ENCODE data around the gene GRID2.
"Not testable (repeated sequence)": the region's sequence is repeated elsewhere in the genome, so short reads cannot be mapped to it uniquely, and the experiment has no call there.

Gene GRID2

DNA sequence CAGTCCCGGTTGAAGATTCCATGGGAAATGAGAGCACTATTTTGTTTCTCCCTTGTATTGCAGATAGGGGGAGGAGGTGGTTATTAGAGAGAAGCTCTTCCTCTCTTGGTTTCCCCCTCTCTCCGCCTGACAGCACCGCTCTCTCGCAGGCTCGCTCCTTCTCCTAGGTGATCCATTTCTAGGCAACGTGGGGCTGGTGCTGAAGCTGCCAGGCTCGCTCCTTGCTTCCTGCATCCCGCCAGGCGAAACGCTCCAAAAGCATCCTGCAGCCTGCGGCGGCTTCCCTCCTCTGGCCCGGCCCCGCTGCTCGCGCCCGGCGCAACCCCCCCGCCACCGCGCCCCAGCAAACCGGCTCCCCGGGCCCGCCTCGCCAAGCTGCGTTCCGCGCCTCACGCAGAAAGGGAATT, at the start of gene GRID2:
TSS of gene GRID2 (plus strand) at position 346 of the 407 bp plus-strand sequence.
- no peak for FAIRE-seq

- no peak for FAIRE-seq
Observed at GRCh38 chr4:92253986-92254671, 49.6 kb upstream of the GRID2 start.

GRCh38 chr4:92254767-92255442, 48.9 kb upstream of the GRID2 start:
- no peak for FAIRE-seq

GRCh38 chr4:92255920-92256244, 47.9 kb upstream of the GRID2 start:
- no peak for FAIRE-seq

DNA sequence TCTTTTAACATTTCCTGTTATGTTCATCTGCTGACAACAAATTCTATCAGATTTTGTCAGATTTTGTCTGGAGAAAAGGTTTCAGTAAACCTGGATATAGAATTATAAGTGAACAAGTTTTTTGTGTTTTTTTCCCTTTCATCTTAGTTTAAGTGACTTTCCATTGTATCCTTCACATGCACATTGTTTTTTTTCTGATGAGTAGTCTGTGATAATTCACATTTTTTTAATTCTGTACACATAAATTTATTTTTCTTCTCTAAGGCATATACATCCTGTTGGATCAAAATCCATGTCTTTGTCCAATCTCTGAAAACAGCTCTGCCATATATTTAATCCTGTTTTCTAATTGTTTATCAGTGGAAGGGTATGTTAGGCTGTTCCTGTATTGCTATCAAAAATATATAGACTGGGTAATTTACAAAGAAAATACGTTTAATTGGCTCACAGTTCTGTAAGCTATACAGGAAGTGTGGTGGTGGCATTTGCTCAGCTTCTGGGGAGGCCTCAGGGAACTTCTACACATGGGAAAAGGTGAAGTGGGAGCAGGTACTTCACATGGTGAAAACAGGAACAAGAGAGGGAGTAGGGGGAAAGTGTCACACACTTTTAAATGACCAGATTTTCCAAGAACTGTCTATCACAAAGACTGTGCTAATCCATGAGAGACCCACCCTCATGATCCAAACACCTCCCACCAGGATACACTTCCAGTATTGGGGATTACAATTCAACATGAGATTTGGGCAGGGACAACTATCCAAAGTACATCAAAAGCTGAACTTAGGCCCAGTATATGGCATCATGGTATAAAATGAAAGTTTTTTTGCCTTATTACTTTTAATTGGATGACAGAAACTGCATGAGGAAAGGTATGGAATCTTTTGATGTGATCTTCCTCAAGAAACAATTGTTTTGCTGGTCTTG, 45.6 kb upstream of the GRID2 start:
- FAIRE-seq: no peak

DNA sequence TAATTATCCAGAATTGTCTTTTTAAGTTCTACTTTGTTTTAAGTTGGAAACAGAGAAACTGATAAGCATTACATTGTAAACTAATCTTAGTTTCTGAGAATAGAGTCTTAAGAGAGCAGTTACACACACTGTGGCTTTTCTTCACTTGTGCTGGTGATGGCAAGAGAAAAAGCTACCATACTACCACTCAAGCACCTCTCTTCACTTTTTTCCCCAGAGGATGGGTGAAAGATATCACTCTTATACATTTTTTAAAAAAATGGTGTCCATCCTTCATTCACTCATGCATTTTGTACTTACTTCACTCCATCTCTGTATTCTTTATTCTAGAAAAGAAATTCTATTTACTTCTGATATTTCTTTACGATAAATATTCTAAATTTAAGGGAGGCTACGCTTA, 42.5 kb upstream of the GRID2 start:
- FAIRE-seq: no peak

DNA sequence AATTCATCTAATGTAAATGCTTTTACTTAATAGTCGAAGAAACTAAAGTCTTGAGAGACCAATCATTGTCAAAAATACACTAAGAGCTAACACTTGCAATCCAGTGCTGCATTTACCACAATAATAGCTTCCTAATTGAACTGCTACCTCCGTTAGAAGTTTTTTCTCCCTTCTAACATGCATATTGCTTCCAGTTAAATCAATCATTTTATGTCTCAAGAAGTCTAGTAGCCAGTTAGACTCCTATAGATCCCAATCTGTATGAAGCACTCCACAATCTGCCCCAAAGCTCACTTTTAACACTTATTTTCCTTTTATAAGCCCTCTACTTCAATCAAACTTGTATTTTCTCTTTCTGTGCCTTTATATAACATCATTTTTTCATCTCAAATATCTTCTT, 41.4 kb upstream of the GRID2 start:
- no peak for FAIRE-seq

DNA sequence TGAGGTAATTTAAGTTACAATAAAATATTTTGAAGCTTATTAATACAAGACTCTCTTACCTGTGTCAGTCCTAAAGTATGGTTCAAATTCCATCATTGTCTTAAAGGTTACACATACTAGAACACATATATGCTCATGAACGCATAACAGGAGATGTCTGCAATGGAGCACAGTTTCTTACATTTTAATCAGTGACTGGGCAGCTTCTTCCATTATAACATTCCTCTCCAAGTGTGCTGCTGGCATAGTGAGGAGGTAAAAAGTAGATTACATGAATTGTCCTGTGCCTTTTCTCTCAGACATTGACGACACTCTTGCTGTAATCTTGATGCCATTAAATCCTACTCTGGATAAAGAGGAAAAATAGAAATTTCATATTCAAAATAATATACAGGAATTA, 40.8 kb upstream of the GRID2 start:
- no peak for FAIRE-seq

DNA sequence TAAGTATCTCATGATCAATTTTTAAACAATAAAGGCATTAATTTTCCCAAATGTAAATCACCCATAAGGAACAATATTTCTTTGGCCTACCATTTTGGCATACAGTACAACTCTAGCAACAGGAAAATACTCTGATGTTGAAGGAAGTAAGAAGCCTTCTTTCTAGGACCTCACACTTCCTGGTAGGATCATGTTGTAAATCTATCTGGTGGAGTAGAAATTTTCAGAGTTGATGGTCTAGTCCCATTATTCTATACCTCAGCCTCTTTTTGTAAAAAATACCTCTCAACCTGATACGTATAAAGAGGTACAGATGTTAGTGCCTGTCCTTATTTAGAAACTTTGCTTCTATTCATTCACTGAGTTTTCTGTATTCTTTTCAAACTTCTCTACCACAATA, 40.2 kb upstream of the GRID2 start:
- no peak for FAIRE-seq

- no peak for FAIRE-seq
Observed at GRCh38 chr4:92264163-92264562, 39.6 kb upstream of the GRID2 start.

- no peak for FAIRE-seq
Observed at GRCh38 chr4:92265021-92265420, 38.7 kb upstream of the GRID2 start.

- FAIRE-seq: no peak
Observed at GRCh38 chr4:92265798-92266197, 38.0 kb upstream of the GRID2 start.

DNA sequence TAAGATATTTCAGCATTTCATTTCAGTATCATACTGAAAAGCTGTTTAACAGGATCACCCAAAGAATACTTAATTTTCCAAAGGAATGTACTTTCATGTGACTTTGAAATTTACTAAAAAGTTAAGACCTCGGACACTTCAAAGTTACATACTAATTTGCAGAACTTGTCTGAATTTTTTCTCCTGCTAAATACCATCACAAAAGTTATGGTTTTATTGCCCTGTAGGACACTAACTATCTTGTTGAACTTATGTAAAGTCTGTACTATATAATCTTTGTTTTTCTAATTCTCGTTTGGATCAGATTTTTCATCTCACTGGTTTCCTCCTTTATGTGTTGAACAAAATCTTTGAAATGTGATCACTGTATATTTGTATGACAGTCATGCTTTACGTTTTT, 37.2 kb upstream of the GRID2 start:
- no peak for FAIRE-seq

DNA sequence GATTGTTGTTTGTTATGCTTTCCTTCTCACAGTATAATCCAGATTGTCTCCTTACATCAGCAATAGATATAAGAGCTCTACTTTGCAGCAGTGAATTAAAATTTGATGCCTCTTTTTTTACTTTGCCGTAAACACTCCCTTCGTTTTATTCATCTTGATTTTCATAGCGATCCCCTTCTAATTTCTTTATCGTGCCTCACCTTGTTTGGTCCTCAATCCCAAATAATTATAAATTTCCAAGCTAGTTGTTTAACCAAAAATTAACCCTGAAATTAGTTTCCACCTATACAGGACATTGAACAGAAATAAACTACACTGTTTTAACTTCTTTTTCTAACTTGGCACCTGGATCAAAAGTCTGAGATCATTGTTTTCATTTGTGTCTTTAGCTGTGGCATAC, 35.1 kb upstream of the GRID2 start:
- FAIRE-seq: no peak

DNA sequence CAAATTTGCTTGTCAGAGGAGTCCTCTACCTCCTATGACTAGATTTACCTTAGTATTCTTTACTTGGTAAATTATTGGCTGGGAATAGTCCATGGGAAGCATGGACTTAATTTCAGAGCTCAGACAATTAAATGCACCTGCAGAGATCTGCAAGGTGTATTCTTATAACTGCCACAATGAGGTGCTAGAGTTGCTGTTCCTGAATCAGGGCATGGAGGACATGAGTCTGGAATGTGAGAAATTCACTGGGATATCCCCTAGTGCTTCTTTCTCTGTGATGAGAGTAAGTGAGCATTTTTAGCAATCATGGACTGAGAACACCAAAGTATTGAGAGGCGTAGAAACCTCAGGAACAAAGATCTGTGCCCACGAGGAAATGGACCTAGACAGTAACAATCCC, 32.9 kb upstream of the GRID2 start:
- FAIRE-seq: no peak

DNA sequence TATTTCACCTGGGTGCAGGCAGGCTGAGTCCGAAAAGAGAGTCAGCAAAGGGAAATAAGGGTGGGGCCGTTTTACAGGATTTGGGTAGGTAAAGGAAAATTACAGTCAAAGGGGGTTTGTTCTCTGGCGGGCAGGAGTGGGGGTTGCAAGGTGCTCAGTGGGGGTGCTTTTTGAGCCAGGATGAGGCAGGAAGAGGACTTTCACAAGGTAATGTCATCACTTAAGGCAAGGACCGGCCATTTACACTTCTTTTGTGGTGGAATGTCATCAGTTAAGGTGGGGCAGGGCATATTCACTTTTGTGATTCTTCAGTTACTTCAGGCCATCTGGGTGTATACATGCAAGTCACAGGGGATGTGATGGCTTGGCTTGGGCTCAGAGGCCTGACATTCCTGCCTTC, 32.2 kb upstream of the GRID2 start:
- not testable (repeated sequence) for FAIRE-seq

DNA sequence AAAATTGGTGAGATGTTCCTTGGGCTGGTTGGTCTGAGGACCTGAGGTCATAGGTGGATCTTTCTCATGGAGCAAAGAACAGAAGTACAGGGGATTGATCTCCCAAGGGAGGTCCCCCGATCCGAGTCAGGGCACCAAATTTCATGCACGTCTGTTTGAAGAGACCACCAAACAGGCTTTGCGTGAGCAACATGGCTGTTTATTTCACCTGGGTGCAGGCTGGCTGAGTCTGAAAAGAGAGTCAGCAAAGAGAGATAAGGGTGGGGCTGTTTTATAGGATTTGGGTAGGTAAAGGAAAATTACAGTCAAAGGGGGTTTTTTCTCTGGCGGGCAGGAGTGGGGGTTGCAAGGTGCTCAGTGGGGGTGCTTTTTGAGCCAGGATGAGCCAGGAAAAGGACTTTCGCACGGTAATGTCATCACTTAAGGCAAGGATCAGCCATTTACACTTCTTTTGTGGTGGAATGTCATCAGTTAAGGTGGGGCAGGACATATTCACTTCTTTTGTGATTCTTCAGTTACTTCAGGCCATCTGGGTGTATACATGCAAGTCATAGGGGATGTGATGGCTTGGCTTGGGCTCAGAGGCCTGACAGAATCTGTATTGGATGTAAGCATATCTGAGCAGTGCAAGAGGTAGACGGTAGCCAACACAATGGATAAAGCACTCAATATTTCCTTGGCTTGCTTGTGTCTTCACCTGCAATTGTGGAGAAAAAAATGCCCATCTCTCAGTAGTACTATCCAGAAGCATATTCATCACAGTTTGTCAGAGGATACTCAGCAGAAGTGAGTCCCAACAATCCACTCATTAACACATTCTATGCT, 26.5 kb upstream of the GRID2 start:
- not testable (repeated sequence) for FAIRE-seq

DNA sequence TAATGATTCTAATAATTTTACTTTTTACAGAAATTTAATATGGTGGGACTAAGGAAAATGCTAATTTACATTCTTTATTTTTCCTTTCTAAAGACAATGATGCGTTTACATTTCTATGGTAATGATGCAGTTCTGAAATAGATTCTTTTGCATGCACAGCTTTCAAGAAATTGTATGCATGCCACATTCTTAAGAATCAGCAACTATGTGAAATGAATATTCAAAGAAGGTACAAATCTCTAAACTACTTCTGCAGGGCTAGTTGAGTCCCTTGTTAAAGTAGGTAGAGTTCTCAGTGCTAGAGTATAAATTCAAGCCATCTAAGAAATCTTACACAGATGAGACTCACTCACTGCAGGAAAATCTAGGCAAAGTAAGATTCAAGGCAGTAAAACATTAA, 24.5 kb upstream of the GRID2 start:
- no peak for FAIRE-seq

- no peak for FAIRE-seq
Observed at GRCh38 chr4:92299152-92299551, 4.6 kb upstream of the GRID2 start.

GRCh38 chr4:92304121-92304520, 355 bp downstream of the GRID2 start:
- FAIRE-seq: no peak

GRCh38 chr4:92304606-92305005, 840 bp downstream of the GRID2 start:
- no peak for FAIRE-seq

DNA sequence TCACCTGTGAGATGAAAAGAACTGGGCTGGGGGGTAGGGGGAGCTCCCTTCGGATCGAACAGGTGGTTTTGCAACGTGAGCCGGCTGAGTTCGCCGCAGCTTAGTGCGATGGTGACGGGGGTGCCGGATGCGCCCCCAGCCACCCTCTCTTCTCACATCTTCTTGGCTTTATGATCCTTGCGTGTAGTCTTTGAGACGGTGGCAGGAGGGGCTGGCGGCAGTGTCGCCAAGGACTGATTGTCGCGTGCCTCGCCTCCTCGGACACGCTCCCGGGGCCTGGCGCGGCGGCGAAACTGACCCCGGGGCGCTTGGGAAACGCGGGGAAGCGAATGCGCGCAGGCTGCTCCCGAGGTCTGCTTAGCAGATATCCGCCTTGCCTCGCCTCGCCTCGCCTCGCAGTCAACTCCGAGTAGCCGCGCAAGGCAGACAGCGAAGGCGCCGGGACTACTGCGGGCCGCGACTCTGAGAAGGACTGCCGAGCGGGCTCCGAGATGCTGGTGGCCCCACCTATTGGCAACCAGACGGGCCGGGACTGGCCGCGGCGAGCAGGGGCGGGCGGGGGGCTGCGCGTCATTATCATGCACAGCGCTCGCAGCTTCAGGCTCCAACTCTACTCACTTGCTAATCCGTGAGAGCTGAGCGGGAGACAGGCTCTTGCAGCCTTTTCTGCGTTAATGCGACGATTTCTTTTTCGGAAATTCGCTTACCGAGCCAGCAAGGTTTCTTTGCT, 1.5 kb downstream of the GRID2 start:
- FAIRE-seq: no peak

Measured in G401.6 (cell line).